Tibial nerve (tissue), 4 donors: ENCODE measurements around the gene EBP. TPM values are rescaled to one million over a fixed set of nuclear protein-coding genes. Genes with fewer than 3 reads are reported as not detected.

Source experiments
- DNase-seq, 2 donors: peaks; one replicate each; pipeline ENCODE4 v3.0.0-alpha.2; 2019; ENCODE audit warnings: low spot score in 2 of 2
- H3K27ac ChIP-seq, 4 donors: fragments of 200-600 bp; sonication (generic) in 3 of 4; one replicate each; pipeline ENCODE4 v1.5.1; 2017 to 2019; ENCODE audit warnings: mild to moderate bottlenecking in 1 of 4
- H3K27me3 ChIP-seq, 2 donors: fragments of 200-600 bp; sonication (generic) in 1 of 2; one replicate each; pipeline versions ENCODE4 v1.5.1 to v1.6.0; 2017 to 2019
- H3K36me3 ChIP-seq, 3 donors: fragments of 200-600 bp; sonication (generic); one replicate each; pipeline ENCODE4 v1.5.1; 2018 to 2019
- H3K4me1 ChIP-seq, 4 donors: fragments of 200-600 bp; sonication (generic) in 3 of 4; one replicate each; pipeline ENCODE4 v1.5.1; 2017 to 2019
- H3K4me3 ChIP-seq, 4 donors: fragments of 200-600 bp; sonication (generic) in 3 of 4; one replicate each; pipeline ENCODE4 v1.5.1; 2017 to 2019; ENCODE audit warnings: mild to moderate bottlenecking in 1 of 4, moderate library complexity in 1 of 4
- H3K9me3 ChIP-seq, 4 donors: fragments of 200-600 bp; sonication (generic) in 3 of 4; one replicate each; pipeline ENCODE4 v1.5.1; 2017 to 2019
- CTCF ChIP-seq, 5 experiments: fragments of 200-600 bp in 3 of 5; fragments of 450-650 bp in 2 of 5; sonication (generic) in 3 of 5; IDR thresholded peaks; one replicate each; pipeline ENCODE4 v1.5.1; 2016 to 2019; ENCODE audit warnings: antibody characterized with exemption in 5 of 5, mild to moderate bottlenecking in 3 of 5, moderate library complexity in 2 of 5
- EP300 ChIP-seq, 2 donors: sonication (generic); formaldehyde crosslinking; IDR thresholded peaks; one replicate each; pipeline ENCODE4 v1.6.1; 2017; ENCODE audit warnings: antibody characterized with exemption in 2 of 2, mild to moderate bottlenecking in 1 of 2
- POLR2A ChIP-seq, 2 donors: fragments of 450-650 bp; IDR thresholded peaks; one replicate each; pipeline ENCODE4 v1.6.1; 2017; ENCODE audit warnings: antibody characterized with exemption in 2 of 2, mild to moderate bottlenecking in 2 of 2, moderate library complexity in 2 of 2
- whole genome bisulfite sequencing, 2 donors: methylation state at CpG; one replicate each; pipeline ENCODE4 v1.1.5; 2018; 5-methylcytosine and 5-hydroxymethylcytosine counted together
- total RNA-seq, 4 donors: library from RNA; depleted of rRNA; stranded (reverse); fragments of >200 nt; gene quantifications; one replicate each; pipeline ENCODE4 v1.1.0, GENCODE V29; 2016

The EBP gene
- total RNA-seq, 4 donors from 2014 or later, result 21.1 to 29.2 (median 23.6) TPM

GRCh38 chrX:48560056-48560455, 38.4 kb downstream of the EBP start:
- Histone ChIP-seq H3K4me3 (no peak overlapping the region), H3K27me3 (no peaks in the 10 kb centered on the region), H3K4me1 (no peaks in the 10 kb centered on the region), H3K36me3 (peaks cover 0 to 51% (median 0%) of the 10 kb centered on the region in 3 donors), H3K27ac (no peak overlapping the region), H3K9me3 (no peaks in the 10 kb centered on the region)
- no peak for DNase-seq
- 90 to 96% methylated on average over 5 to 14 of the region's 14 CpGs for WGBS, 2 donors
- no peak for TF ChIP-seq EP300 (IDR thresholded peaks at IDR 0.05)
- no peak for TF ChIP-seq CTCF (IDR thresholded peaks at IDR 0.05)

- 92 to 97% methylated on average over 8 to 12 of the region's 12 CpGs for WGBS, 2 donors
- no peak for TF ChIP-seq EP300 (IDR thresholded peaks at IDR 0.05)
- TF ChIP-seq POLR2A (IDR thresholded peaks at IDR 0.05), result no peak
- no peak for TF ChIP-seq CTCF (IDR thresholded peaks at IDR 0.05)
- H3K27me3 ChIP-seq, result no peaks in the 10 kb centered on the region
- H3K27ac ChIP-seq, result no peak overlapping the region
- H3K4me3 ChIP-seq, result no peak overlapping the region
- no peaks in the 10 kb centered on the region for H3K9me3 ChIP-seq
- no peak for DNase-seq
- peaks cover 0 to 51% (median 0%) of the 10 kb centered on the region in 3 donors for H3K36me3 ChIP-seq
- no peaks in the 10 kb centered on the region for H3K4me1 ChIP-seq
These were observed 39.1 kb downstream of the EBP start for GRCh38 chrX:48560681-48561080.

- H3K36me3 ChIP-seq, result no peaks in the 10 kb centered on the region
- H3K27ac ChIP-seq, result no peak overlapping the region
- H3K27me3 ChIP-seq, result no peaks in the 10 kb centered on the region
- no peaks in the 10 kb centered on the region for H3K9me3 ChIP-seq
- DNase-seq, result no peak
- TF ChIP-seq CTCF (IDR thresholded peaks at IDR 0.05) (no peak), POLR2A (IDR thresholded peaks at IDR 0.05) (no peak), EP300 (IDR thresholded peaks at IDR 0.05) (no peak)
- no peaks in the 10 kb centered on the region for H3K4me1 ChIP-seq
- no peak overlapping the region for H3K4me3 ChIP-seq
- WGBS, 2 donors, result 71 to 80% methylated on average over 1 of the region's 1 CpG
These were observed 48.4 kb downstream of the EBP start for GRCh38 chrX:48569958-48570357.

GRCh38 chrX:48573690-48574269, 52.2 kb downstream of the EBP start:
- 6 to 57% methylated on average over 11 to 19 of the region's 19 CpGs for WGBS, 2 donors
- Histone ChIP-seq H3K4me3 (peak overlapping the region; percentile 22 to 79 (median 56)), H3K27ac (peak overlapping the region; percentile 94 to 100 (median 99)), H3K36me3 (peaks cover 0 to 38% (median 0%) of the 10 kb centered on the region in 3 donors), H3K4me1 (peaks cover 0 to 20% (median 12%) of the 10 kb centered on the region in 4 donors), H3K9me3 (no peaks in the 10 kb centered on the region), H3K27me3 (no peaks in the 10 kb centered on the region)
- TF ChIP-seq EP300 (IDR thresholded peaks at IDR 0.05) (no peak), POLR2A (IDR thresholded peaks at IDR 0.05) (no peak), CTCF (IDR thresholded peaks at IDR 0.05) (no peak)
- peak; percentile 14 to 15 for DNase-seq

DNA sequence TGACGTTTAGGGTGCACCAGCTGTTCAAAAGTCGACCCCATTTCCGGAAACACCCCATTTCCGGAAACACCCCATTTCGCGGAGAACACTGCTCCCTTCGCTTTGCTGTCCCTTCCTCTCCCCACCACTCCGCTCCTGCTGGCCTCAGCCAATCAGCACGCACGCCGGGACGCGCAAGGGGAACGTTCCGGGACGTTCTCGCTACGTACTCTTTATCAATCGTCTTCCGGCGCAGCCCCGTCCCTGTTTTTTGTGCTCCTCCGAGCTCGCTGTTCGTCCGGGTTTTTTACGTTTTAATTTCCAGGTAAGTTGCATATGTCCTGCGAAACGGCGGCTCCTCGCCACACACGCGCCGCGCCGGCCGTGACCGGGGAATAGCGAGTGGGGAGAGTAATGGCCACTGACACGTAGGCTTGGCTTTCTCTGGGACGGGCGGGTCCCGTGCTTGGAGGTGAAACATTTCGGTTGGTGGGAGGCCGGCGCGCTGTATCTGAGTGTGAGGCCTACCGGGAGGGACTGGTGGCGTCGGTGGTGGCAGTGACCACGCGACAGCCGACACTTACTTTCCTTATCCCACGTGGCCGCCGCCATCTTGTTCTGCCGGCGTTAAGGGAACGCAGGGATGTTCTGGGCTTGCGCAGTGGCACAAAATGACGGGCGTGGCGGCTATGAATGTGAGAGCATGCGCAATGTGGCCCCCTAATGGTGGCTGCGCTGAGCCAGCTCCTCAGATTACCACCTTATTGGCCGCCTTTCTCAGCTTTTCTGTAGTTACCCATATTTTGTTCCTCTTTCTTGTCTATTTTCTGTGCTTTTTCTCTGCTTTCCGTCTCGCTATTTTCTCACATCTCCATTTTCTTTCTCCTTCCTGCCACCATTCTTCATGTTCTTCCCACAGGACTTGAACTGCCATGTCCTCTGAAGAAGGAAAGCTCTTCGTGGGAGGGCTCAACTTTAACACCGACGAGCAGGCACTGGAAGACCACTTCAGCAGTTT, 53.0 kb downstream of the EBP start, which contains the start of gene RBM3:
TSS of gene RBM3 (plus strand) at position 215 of the 997 bp plus-strand sequence. CDS start at position 912, 697 bp downstream.
- H3K36me3 ChIP-seq, result peaks cover 0 to 46% (median 0%) of the 10 kb centered on the region in 3 donors
- 1 to 37% methylated on average over 30 to 71 of the region's 71 CpGs for WGBS, 2 donors
- TF ChIP-seq CTCF (IDR thresholded peaks at IDR 0.05) (peak; percentile 27 to 61 (median 40)), EP300 (IDR thresholded peaks at IDR 0.05) (peak in 1 of 2 donors; percentile 97), POLR2A (IDR thresholded peaks at IDR 0.05) (peak; percentile 84 to 86)
- no peaks in the 10 kb centered on the region for H3K27me3 ChIP-seq
- DNase-seq, result peak; percentile 80 to 86
- H3K9me3 ChIP-seq, result no peaks in the 10 kb centered on the region
- peak within 1 kb of the TSS; percentile 94 to 100 (median 99) for H3K27ac ChIP-seq
- H3K4me1 ChIP-seq, result peaks cover 0 to 20% (median 12%) of the 10 kb centered on the region in 4 donors
- peak within 1 kb of the TSS; percentile 48 to 79 (median 63) for H3K4me3 ChIP-seq
